Measurements from ENCODE around the gene UNC13A. TPM values are rescaled to one million over a fixed set of nuclear protein-coding genes. Genes with fewer than 3 reads are reported as not detected.

The UNC13A gene
- total and polyA plus RNA-seq, 2 donors (not counting 3 experiments of a cell fraction or from before 2014, with no cell fraction given): 0.04 to 0.09 TPM

DNA sequence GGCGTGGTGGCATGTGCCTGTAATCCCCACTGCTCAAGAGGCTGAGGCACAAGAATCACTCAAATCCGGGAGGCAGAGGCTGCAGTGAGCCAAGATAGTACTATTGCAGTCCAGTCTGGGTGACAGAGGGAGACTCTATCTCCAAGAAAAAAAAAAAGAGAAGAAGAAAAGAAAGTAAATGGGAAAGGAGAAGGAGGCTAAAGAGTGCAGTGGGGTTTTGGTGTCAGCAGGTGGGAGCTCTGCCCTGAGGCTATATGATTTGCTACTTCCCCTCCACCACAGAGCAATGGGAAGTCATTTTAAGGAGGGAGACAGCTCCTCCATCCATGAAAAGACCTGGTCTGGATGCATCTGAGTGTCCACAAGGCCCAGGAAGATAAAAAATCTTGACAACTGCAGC lies 23.1 kb downstream of the UNC13A start:
- Histone ChIP-seq H3K36me3 (ENCODE audit: control insufficient read depth in 2 of 2, extremely low read depth in 1 of 2, insufficient read depth in 2 of 2, low read length in 2 of 2) (no peaks in the 10 kb centered on the region), H4K20me1 (replicated peaks; ENCODE audit: control insufficient read depth, extremely low read depth, insufficient read depth, low read length) (no peaks in the 10 kb centered on the region), H3K9ac (replicated peaks; ENCODE audit: extremely low read depth, insufficient read depth, low read length) (no peak overlapping the region), H3K4me3 (replicated peaks in 1 of 3; ENCODE audit: insufficient read depth in 1 of 3, low read depth in 1 of 3, low read length in 3 of 3) (no peak overlapping the region), H3K9me1 (replicated peaks; ENCODE audit: control insufficient read depth, extremely low read depth, insufficient read depth, low read length) (no peaks in the 10 kb centered on the region), H3K27me3 (ENCODE audit: control insufficient read depth in 2 of 2, insufficient read depth in 2 of 2, low read length in 2 of 2) (no peaks in the 10 kb centered on the region), H2AFZ (ENCODE audit: low read depth, low read length) (no peak overlapping the region), H3K9me3 (replicated peaks; ENCODE audit: control insufficient read depth, insufficient read depth, low read length) (no peaks in the 10 kb centered on the region), H3K4me2 (ENCODE audit: insufficient read depth, low read length) (no peak overlapping the region), H3K79me2 (ENCODE audit: control insufficient read depth, insufficient read depth, low read length) (no peaks in the 10 kb centered on the region), H3K27ac (ENCODE audit: insufficient read depth, low read depth, low read length) (no peak overlapping the region), H3K4me1 (ENCODE audit: control insufficient read depth, extremely low read depth, insufficient read depth, low read length) (no peaks in the 10 kb centered on the region)
- FAIRE-seq: no peak
- BruUV-seq (replicated peaks): no TSS peak
- no peak for DNase-seq (ENCODE audit: low read depth, low spot score)
- ChIA-PET POLR2A (interaction anchor here (0.7 kb wide), 1 partner anchor 14 kb away, joined by 4 read pairs; no protein-coding TSS in a partner anchor), CTCF (no interaction called here)
- dilution Hi-C loops (cut with MboI; ENCODE audit: extremely low pct_ligation_motif_present, low sequenced_read_pairs): no loop called here
- TF ChIP-seq, protein P1, sequence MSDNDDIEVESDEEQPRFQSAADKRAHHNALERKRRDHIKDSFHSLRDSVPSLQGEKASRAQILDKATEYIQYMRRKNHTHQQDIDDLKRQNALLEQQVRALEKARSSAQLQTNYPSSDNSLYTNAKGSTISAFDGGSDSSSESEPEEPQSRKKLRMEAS (IDR thresholded peaks at IDR 0.05; ENCODE audit: insufficient read depth, insufficient read length): no peak
- TF ChIP-seq EZH2 (IDR thresholded peaks at IDR 0.05; ENCODE audit: borderline replicate concordance, low read depth, low read length, severe bottlenecking): no peak
- no peak for TF ChIP-seq JUN (IDR thresholded peaks at IDR 0.05; ENCODE audit: borderline replicate concordance, insufficient read depth, insufficient read length, low read depth)
- TF ChIP-seq GATA2 (IDR thresholded peaks at IDR 0.05; ENCODE audit: insufficient read depth, insufficient read length, low read depth, low read length): no peak
- TF ChIP-seq POLR2A (IDR thresholded peaks at IDR 0.05; ENCODE audit: low read depth, low read length): no peak
- TF ChIP-seq, protein P2, sequence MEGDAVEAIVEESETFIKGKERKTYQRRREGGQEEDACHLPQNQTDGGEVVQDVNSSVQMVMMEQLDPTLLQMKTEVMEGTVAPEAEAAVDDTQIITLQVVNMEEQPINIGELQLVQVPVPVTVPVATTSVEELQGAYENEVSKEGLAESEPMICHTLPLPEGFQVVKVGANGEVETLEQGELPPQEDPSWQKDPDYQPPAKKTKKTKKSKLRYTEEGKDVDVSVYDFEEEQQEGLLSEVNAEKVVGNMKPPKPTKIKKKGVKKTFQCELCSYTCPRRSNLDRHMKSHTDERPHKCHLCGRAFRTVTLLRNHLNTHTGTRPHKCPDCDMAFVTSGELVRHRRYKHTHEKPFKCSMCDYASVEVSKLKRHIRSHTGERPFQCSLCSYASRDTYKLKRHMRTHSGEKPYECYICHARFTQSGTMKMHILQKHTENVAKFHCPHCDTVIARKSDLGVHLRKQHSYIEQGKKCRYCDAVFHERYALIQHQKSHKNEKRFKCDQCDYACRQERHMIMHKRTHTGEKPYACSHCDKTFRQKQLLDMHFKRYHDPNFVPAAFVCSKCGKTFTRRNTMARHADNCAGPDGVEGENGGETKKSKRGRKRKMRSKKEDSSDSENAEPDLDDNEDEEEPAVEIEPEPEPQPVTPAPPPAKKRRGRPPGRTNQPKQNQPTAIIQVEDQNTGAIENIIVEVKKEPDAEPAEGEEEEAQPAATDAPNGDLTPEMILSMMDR (IDR thresholded peaks at IDR 0.05; ENCODE audit: extremely low read depth in 1 of 2, insufficient read depth in 1 of 2, low read depth in 1 of 2, low read length in 2 of 2): no peak
- no peak for TF ChIP-seq FOS (IDR thresholded peaks at IDR 0.05; ENCODE audit: borderline replicate concordance, insufficient read depth, low read length)
- TF ChIP-seq POLR2AphosphoS5 (IDR thresholded peaks at IDR 0.05; ENCODE audit: insufficient read depth, low read depth, low read length): no peak
- no peak for TF ChIP-seq MYC (IDR thresholded peaks at IDR 0.05; ENCODE audit: low read depth, low read length)
- intact Hi-C loops (cut with micrococcal nuclease): no loop called here

Data from endothelial cell of umbilical vein (primary cell).